ENCODE measurements around the gene RGS14. TPM values are rescaled to one million over a fixed set of nuclear protein-coding genes. Genes with fewer than 3 reads are reported as not detected.

Gene RGS14
- total and polyA plus RNA-seq, 2 donors (not counting 3 experiments of a cell fraction or from before 2014, with no cell fraction given) = 4.3 to 7.3 TPM

- BruUV-seq (replicated peaks) = no TSS peak
- FAIRE-seq (no peak), DNase-seq (ENCODE audit: low read depth, low spot score) (no peak)
- Histone ChIP-seq H3K36me3 (ENCODE audit: control insufficient read depth in 2 of 2, extremely low read depth in 1 of 2, insufficient read depth in 2 of 2, low read length in 2 of 2) (no peaks in the 10 kb centered on the region), H3K4me2 (ENCODE audit: insufficient read depth, low read length) (no peak overlapping the region), H3K9me1 (replicated peaks; ENCODE audit: control insufficient read depth, extremely low read depth, insufficient read depth, low read length) (no peaks in the 10 kb centered on the region), H3K9me3 (replicated peaks; ENCODE audit: control insufficient read depth, insufficient read depth, low read length) (no peaks in the 10 kb centered on the region), H3K79me2 (ENCODE audit: control insufficient read depth, insufficient read depth, low read length) (no peaks in the 10 kb centered on the region), H2AFZ (ENCODE audit: low read depth, low read length) (no peak overlapping the region), H3K27ac (ENCODE audit: insufficient read depth, low read depth, low read length) (no peak overlapping the region), H3K4me3 (replicated peaks in 1 of 3; ENCODE audit: insufficient read depth in 1 of 3, low read depth in 1 of 3, low read length in 3 of 3) (no peak overlapping the region), H3K9ac (replicated peaks; ENCODE audit: extremely low read depth, insufficient read depth, low read length) (no peak overlapping the region), H4K20me1 (replicated peaks; ENCODE audit: control insufficient read depth, extremely low read depth, insufficient read depth, low read length) (no peaks in the 10 kb centered on the region), H3K27me3 (ENCODE audit: control insufficient read depth in 2 of 2, insufficient read depth in 2 of 2, low read length in 2 of 2) (no peaks in the 10 kb centered on the region), H3K4me1 (ENCODE audit: control insufficient read depth, extremely low read depth, insufficient read depth, low read length) (peaks cover 14% of the 10 kb centered on the region)
- intact Hi-C loops (cut with micrococcal nuclease) (no loop called here), dilution Hi-C loops (cut with MboI; ENCODE audit: extremely low pct_ligation_motif_present, low sequenced_read_pairs) (no loop called here)
- TF ChIP-seq EZH2 (IDR thresholded peaks at IDR 0.05; ENCODE audit: borderline replicate concordance, low read depth, low read length, severe bottlenecking) (no peak), MAX (IDR thresholded peaks at IDR 0.05; ENCODE audit: insufficient read depth, insufficient read length) (no peak), JUN (IDR thresholded peaks at IDR 0.05; ENCODE audit: borderline replicate concordance, insufficient read depth, insufficient read length, low read depth) (no peak), POLR2A (IDR thresholded peaks at IDR 0.05; ENCODE audit: low read depth, low read length) (no peak), FOS (IDR thresholded peaks at IDR 0.05; ENCODE audit: borderline replicate concordance, insufficient read depth, low read length) (no peak), CTCF (IDR thresholded peaks at IDR 0.05; ENCODE audit: extremely low read depth in 1 of 2, insufficient read depth in 1 of 2, low read depth in 1 of 2, low read length in 2 of 2) (no peak), MYC (IDR thresholded peaks at IDR 0.05; ENCODE audit: low read depth, low read length) (no peak)
- CTCF ChIA-PET = interaction anchor here (1.4 kb wide), 1 partner anchor 15 kb away, joined by 4 read pairs; no protein-coding TSS in a partner anchor
- POLR2A ChIA-PET = no interaction called here
Observed at GRCh38 chr5:177376107-177376506, 18.4 kb downstream of the RGS14 start.
